GM18867 (cell line): ENCODE results near the gene RHOBTB3.
"Not testable (repeated sequence)": the region's sequence is repeated elsewhere in the genome, so short reads cannot be mapped to it uniquely, and the experiment has no call there.

Experiments
- ATAC-seq: cut with Tn5 transposase; IDR thresholded peaks from one replicate; pipeline ENCODE4 v1.9.1; 2021; ENCODE audit warnings: mild to moderate bottlenecking, moderate library complexity; ENCODE audit not compliant: unreplicated experiment

Gene RHOBTB3

DNA sequence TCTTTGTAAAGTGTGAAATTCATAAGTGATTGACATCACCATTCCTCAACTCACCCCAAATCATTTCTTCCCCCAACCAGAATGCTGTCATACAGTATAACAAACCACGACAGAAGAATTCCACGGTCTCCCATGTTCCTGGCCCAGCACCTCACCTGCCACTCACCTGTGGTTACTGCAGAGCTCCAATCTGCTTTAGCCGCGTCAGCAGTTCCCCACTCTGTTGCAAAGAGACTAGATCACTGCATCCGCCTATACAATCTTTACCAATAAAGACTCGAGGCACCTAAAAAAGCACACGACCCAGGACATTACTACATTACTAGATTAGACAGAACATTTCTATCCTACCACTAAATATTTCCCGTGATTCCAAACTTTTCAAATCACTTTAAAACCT, 85.2 kb downstream of the RHOBTB3 start:
- ATAC-seq, result no peak

DNA sequence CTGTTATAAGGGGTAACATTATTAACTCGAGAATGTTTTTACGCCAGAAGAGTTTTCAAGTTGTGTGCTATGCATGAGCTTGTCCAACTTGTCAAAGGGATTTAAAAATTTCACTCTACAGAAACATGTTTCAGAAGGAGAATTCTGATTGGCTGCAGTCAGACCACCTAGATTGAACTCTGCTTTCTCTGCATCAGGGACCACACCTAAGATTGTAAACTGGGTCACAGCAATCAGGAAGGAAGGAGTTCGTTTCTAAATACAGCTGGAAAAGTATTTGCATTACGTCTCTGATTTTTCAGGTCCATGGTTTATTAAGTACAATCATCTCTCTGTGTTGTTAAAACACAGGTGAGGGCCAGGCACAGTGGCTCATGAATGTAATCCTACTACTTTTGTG, 85.6 kb downstream of the RHOBTB3 start:
- no peak for ATAC-seq

DNA sequence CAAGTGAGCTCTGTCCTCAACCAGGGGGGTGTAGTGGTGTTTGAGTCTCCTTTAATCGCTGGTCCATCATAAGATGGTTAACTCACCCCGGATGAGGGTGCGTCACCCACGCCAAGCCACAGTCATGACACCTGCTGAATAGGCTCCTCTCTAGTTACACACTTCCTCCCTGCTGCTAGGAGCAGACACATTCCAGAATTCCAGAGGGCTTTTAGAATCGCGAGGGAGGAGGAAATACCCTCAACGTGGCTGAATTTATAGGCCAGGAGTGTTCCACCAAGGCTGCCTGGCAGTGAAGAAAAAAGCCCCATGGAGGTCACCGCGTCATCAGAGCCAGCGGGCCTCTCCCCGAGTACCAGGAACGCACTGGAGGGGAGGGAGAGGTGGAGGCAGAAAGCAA, 86.3 kb downstream of the RHOBTB3 start:
- no peak for ATAC-seq

DNA sequence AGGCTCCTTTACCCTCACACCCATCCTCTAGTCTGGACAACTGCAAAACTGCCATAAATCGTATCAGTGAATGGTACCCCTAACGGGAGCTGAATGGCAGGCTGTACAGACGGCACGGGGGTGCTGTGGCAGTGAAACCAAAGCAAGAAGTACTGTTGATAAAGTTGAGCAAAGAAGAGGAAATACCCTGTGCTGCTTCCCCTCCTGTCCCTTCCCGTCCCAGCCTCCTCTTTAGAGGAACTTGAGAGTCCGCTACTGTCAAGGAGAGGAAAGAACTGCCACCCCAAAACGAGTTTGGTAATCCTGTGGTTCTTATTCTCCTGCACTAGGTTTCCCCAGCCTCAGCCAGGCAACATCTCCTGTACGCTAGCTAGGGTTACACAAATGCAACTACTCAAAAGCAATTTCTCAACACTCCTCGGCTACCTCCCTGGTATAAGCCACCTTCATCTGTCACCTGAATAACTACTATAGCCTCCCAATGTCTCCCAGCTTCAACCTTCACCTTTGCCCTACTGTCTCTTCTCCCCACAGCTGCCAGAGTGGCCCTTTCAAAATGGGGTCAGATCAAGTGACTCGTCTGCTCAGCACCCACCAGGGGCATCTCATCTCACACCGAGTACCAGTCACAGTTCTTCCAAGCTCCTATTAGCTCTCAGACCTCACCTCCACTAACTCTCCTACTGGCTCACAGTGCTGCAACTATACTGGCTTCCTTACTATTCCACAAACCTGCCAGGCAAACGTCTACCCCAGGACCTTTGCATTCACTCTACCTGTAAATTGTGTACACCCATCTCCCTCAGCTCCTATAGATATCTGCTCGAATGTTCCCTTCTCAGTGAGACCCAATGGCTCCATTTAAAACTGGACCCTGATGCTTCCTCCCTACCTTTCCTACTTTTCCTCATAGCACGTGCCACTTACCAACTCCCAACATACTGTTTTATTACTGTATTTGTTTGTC, 87.3 kb downstream of the RHOBTB3 start:
- ATAC-seq, result no peak

DNA sequence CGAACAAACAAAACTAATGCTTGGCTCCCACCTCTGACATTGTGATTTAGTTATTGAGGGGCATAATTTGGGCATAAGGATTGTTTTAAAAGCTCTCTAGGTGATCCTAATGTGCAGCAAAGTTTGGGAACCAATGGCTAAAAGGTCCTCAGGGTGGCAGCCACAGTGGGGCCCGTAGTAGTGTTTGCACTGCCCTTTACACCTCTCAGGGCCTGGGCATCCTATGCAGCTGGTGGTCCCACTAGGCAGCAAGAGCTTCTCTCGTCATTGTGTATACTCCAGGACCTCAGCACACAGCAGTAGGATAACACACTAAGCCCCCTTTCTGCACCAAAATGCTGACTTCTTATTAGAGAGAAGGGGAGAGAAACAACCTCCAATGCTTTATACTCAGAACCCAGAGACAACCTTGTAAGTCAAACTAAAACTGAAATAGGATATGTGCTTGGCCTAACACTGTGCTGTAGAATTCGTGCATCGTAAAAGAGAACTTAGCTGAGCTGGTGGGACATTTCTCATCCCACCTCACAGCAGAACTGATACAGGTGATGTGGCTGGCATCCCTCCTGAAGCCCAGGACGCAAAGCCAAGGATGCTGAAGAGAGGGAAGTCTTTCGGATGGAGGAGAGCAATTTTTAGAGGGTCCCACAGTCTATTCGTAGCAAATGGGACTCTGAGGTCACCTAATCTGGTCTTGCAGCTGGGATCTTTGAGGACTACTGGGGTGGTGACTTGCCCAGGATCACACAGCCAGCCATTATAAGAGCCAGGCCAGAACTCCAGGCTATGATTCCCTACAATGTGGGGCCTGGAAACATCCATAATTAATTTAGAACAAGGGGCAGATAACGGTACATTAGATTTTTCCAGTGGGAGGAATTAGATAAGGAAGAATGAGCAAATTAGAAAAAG, 90.2 kb downstream of the RHOBTB3 start:
- peak; percentile 31 for ATAC-seq

DNA sequence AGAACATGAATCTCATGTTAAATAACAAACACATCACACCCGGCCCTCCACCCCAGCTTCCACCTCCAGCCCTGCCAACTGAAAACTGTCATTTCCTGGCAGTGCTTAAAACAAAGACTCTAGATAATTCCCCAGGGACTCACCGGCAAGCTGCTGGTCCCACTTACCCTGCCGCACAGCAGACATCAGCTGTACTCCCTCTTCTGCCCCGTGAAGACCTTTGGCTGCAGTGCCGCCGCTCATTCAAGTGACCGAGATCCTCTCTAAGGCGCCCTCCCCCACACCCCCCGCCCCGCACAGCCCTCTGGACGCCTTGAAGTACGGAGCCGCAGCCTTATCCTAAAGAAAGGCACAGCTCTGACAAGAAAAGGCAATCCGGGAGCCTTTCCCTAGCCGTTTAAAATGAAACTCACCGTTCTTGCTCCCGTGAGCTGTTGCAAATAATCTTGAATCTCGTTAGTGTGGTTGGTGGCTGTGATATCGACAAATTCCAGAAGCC, 91.0 kb downstream of the RHOBTB3 start:
- ATAC-seq, result peak; percentile 2

DNA sequence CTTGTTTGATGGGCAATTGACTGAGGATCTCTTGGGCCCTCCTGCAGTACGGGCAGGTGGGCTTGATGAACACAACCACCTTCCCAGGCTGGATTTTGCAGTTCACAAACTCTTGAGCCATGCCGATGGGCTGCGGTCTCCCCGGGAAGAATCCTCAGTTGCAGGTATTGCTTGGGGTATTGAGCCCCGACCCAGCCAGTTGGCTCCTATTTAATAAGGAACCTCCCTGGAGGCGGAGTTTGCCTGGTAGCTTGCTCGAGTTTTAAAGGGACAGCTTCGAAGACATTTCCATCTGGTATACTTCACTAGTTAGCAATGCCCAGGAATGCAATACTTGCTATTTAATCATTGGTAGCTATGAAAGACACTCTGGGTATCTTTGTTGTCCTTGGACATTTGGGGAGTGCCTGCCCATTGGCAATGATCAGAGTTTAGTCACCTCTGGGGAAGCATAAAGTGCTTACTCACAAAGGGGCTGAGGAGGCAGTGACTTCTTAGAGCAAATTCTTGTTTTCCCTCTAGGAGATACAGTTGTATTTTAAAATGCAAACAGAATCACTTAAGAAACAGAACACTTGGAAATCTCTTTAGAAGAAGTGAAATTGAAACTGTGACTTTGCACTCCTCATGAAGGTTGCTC, 91.5 kb downstream of the RHOBTB3 start, which contains the start of gene GLRX:
TSS of gene GLRX (minus strand) at position 185 of the 640 bp plus-strand sequence. CDS start at position 121, 64 bp downstream.
- ATAC-seq, result peak; percentile 58

DNA sequence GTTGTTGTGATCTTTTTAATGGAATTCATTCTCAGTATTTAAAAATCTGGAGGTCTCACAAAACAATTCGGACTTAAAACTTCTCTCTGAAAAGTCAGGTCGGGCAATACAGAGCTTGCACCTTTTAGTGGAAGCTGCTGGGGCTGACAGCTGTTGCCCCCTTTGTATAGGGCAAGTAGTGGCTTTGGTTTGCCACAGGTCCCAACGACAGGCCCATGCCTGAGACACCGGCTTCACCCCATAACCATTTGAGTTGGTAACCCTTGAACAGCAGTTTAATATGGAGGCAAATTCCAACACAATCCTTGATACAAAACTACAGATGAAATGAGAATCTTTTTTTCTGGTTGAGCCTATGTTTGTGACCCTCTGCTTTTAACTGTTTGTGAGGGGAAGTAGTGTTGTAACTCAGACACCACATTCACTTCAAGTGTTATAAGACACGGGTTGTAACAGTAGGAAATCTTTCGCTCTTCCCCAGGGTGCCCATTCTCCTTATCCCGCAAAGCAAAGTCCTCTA, 92.1 kb downstream of the RHOBTB3 start:
- no peak for ATAC-seq

DNA sequence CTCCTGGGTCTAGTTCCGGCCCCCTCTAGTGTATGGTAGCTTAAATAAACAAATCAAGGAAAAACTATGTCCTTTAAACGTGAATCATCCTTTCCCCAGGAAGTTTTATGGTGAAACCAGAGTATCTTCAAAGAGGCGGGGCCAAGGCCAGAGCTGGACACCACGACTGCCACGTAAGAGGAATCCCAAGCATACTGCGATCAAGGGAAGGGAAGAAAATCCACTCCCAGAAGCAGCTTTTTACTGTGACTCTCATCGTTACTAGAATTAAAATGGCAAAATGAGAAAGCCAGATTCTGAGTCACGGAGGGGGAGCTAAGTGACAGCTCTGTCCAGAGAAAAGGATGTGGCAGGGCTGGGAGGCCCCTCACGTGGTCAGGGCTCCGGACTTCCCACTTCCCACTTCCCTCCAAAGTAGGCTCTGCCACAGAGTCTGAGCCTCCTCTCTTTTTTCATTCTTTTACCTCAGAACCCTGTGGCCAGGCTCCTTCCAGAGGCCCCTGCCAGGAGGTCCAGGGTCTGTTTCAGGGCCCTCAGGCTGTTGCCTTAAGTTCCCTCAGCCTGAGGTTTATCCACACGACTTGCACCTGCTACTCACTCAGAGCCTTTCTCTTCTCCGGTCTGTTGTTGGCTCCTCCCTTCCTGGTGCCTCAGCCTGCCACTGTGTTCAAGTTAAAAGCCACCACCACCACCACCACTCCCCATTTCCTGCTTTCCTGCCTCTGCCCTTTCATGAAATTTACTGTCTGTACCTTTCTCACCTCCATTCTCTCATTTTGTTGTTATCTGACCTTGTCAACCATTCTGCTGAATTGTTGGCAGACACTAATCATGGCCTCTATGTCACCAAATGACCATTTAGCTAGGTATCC, 92.8 kb downstream of the RHOBTB3 start:
- ATAC-seq, result peak; percentile 45

DNA sequence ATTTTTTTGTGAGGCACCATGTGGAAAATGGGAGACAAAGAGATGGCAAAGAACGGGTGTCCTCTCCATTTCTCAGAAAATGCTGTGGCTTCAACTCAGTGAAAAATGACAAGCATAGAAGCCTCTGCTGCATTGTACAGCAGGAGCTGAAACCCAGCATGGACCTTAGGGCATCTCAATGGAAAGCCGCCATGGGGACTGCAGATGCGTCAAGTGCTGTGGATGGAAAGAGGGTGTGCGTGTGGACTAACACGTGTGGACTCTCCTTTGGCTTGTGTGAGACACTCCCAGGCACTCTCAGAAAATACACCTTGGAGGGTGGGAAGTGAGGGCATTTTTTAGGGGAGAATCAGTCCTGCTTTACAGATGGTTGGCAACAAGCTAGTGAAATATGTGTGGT, 93.6 kb downstream of the RHOBTB3 start:
- no peak for ATAC-seq

DNA sequence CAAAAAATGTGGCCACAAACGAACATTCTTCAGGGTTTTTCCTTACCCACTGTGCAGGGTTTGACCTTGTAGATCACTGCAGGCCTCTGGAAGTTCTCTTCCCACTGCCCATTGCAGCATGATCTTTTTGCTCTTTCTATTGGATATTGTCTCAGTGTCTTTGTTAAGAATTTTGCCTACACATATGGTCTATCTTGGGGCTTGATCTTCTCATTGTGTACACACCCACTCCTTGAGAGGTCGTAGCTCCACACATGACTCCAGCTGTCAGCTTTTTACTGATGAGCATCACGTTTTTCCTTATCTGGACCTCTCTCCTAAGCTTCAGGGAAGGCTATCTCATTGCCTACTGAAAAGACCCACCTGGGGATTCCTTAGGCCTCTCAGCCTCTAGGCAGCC, 94.4 kb downstream of the RHOBTB3 start:
- ATAC-seq, result no peak

DNA sequence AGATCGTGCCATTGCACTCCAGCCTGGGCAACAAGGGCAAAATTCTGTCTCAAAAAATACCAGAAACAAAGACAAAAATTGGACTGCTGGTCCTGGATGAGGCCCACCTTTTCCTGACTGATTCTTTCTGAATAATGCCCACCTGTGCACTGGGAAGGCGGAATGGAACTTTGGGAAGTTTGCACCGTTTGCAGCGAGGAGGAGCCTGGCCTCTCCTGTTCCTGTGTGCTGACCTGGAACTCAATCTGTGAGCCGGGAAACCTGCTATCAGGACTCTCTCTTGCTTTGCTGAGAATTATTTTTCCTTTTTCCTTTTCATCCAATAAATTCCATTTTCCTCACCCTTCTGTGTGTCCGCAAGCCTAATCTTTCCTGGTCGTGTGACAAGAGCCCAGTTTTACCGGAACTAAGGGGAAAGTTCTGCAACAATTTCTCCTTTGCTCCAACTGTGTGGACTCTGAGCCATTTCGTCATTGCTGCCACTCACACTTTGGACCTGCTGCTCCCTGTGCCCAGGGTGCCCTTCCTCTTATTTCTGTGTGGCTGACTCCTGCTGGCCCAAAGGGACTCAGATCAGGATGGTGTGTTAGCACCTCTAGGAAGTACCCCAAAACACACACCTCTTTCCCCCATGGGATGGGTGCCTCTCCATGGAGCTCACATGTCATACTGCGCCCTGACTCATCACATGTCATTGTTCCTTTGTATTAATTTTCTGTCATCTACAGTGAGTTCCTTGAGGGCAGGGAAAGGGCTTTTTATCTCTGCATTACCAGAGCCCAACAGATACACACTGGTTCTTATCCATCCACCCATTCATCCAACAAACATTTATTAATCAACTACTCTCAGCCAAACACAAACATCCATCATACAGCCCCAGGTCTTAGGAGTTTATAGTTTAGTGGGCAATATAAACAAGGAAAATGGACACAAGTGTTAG, 96.1 kb downstream of the RHOBTB3 start:
- ATAC-seq, result no peak

DNA sequence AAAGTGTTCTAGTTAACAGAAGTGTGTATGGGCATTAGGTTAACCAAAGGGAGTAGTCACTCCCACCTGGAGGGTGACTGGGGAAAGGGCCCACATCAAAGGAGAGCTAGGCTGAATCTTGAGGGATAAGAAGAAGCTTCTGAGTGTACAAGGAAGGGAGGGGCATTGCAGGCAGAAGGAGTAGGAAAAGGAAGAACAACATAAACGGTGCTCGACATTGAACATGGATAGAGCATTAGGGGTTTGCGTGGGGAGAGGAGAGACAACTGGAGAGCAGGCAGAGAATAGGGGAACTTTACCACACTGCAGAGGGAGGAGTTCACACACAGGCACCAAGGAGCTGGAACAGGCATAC, 96.7 kb downstream of the RHOBTB3 start:
- ATAC-seq, result no peak

DNA sequence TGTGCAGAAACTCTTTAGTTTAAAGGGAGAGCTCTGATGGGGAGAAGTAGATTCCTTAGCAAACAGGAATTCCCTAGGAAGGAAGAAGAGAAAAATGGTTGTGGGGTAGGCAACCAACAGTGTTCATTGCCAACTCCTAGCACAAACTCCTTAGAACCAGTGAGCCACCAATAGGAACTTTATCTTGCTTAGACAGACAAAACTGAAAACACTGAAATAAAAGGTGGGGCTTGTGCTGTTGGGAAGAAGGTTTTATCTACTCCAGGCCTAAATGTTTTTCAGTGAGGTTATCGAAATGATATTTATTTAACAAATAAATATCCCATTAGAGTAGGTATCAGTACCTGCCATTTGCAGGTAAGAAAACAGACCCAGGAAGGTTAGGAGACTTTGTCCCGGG, 99.1 kb downstream of the RHOBTB3 start:
- ATAC-seq, result no peak

DNA sequence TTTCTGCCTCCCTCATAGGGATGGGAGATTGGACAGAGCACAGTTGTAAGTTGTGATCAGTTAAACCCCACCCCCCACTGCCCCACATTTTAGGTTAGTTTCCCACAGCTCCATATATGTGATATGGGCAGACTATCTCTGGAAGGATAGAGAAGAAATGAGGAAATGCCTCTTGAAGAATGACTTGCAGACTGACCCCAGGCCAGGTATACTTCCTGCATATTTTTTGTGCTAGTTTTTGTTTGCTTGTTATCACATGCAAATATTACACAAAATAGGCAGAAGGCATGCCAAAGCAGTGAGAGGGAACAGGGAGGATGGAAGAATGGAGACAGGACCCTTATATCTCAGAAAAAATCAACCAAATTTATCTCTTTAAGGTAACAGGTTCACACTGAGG, 101.5 kb downstream of the RHOBTB3 start:
- no peak for ATAC-seq

DNA sequence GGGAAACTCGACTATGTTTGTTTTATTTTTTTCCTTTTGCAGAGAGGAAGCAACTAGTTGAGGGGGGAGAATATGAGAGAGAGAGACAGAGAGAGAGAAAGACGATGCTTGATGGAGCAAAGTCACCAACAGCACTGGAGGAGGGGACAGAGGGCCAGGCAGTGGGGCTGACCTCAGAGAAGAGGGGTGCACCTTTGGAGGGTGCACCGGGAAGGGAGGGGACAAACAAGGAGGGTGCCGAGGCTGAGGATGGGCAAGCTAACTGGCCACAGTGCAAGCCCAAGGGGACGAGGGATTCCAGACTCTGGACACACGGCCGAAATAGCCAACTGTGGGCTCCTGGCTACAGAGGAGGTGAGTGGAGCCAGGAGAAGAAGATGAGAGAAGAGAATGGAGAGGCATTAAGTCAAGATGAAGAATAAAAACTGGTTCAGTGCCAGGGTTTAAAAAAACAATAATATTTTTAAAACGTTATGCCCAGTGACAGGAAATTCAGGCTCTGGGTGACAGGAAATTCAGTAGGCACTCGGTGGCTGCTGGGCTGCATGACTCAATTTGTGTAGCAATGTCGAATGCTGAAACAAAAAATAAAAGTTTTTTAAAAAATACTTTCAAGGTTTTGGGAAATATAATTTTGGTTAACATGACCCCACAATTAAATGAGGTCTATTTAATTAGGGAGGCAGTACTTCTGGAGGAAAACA, 104.7 kb downstream of the RHOBTB3 start:
- ATAC-seq, result no peak

DNA sequence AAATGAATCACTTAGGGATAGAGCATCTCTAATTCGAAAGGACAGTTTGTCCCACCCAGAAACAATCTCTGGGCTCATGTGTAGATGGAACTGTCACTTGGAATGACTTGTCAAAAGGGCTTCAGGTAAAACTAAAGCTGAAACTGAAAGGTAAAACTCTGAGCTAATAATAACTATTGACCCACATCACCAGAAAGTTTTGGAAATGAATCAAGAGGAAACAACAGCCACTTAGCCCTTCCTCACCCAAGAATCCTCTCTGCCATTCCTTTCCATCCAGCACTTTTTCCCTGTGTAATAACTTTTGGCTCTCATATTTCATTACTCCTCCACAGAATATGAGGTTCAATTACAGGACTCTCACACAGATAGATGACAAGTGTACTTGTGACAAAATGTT, 105.4 kb downstream of the RHOBTB3 start:
- ATAC-seq, result no peak

DNA sequence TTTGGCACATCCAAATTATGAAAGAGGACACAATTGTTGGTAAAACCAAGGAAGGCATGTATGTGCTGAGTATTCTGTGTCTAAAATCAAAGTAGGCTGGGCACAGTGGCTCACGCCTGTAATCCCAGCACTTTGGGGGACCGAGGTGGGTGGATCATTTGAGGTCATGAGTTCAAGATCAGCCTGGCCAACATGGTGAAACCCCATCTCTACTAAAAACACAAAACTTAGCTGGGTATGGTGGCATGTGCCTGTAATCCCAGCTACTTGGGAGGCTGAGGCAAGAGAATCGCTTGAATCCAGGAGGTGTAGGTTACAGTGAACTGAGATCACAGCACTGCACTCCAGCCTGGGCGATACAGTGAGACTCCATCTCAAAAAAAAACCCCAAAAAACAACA, 105.8 kb downstream of the RHOBTB3 start:
- not testable (repeated sequence) for ATAC-seq
